ENCODE results near the gene FYB1.

Gene FYB1

DNA sequence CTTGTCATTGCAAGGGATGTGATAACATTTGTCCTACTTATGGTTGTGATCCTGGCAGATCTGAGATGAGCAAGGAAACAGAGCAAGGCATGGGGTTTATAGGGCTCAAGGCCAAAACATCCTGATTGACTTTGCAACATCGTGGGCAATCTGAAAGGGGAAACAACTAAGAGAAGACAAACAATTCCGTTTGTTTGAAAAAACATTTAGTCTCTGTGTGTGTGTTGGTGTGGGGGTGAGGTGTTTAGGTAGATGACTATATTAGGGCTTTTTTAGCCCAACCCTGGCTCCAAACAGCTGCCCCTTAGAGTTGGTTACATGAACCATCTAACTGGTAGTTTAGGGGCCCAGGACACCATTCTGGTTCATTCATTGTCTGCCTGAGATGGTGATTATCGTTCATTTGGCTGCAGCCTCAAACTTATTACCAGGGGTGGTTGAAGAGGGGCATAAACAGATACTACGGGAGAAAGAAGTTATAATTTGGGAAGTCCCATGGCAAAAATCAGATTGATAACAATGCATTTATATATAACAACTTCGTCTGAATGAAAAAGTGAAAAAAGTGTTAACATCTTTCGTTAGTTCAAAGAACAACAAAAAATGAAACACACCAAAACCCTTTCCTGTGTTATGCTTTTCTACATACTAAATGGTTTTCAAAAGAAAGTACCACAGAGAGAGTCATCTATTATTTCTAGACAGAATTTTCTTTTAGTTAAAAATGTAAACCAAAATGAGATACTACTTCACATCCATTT lies 5.7 kb downstream of the FYB1 start:
- TF ChIP-seq, protein P1, sequence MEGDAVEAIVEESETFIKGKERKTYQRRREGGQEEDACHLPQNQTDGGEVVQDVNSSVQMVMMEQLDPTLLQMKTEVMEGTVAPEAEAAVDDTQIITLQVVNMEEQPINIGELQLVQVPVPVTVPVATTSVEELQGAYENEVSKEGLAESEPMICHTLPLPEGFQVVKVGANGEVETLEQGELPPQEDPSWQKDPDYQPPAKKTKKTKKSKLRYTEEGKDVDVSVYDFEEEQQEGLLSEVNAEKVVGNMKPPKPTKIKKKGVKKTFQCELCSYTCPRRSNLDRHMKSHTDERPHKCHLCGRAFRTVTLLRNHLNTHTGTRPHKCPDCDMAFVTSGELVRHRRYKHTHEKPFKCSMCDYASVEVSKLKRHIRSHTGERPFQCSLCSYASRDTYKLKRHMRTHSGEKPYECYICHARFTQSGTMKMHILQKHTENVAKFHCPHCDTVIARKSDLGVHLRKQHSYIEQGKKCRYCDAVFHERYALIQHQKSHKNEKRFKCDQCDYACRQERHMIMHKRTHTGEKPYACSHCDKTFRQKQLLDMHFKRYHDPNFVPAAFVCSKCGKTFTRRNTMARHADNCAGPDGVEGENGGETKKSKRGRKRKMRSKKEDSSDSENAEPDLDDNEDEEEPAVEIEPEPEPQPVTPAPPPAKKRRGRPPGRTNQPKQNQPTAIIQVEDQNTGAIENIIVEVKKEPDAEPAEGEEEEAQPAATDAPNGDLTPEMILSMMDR (IDR thresholded peaks at IDR 0.05; ENCODE audit: control insufficient read depth, extremely low read depth, insufficient read depth), result no peak

DNA sequence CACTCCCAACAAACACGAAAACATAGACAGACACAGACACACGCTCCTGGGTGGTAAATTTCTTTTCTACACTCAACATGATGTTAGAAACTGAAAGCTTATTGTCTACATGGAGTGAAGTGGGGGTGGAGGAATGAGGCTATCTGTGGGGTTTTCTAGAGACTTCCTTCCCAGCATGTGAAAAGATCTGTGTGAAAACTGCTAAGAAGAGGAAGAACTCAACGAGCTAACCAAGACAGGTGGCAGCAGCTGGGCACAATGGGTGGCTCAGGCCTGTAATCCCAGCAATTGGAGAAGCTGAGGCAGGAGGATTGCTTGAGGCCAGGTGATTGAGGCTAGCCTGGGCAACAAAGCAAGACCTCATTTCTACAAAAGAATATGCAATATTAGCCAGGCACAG lies 7.6 kb downstream of the FYB1 start:
- DNase-seq (ENCODE audit: low read depth), result no peak
- H3K4me3 ChIP-seq (ENCODE audit: low read depth, low read length), result no peak overlapping the region
- TF ChIP-seq, protein P1 (IDR thresholded peaks at IDR 0.05; ENCODE audit: control insufficient read depth, extremely low read depth, insufficient read depth), result no peak

More for the DNA sequence above, 5.7 kb downstream of the FYB1 start:
- no peak overlapping the region for H3K4me3 ChIP-seq (ENCODE audit: low read depth, low read length)
- DNase-seq (ENCODE audit: low read depth), result no peak

DNA sequence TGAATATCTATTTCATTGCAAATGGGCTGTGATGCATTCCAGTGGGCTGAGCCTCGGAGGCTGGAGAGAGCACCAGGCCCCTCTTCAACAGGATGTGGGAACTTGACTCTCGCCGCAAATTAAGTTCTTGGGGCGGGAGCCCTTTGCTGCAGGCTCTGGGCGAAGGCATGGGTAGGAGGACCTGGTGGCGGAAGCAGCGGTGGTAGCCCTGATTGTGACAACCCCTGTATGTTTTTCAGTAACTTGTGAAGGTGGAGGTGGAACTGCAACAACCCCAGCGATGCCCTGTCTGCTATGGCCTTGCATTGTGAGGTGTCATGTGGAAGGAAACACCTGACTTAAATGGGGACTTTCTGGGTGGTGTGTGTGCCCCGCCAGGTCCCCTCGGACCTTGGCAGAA lies 9.4 kb downstream of the FYB1 start:
- DNase-seq (ENCODE audit: low read depth), result no peak
- H3K4me3 ChIP-seq (ENCODE audit: low read depth, low read length), result no peak overlapping the region
- TF ChIP-seq, protein P1 (IDR thresholded peaks at IDR 0.05; ENCODE audit: control insufficient read depth, extremely low read depth, insufficient read depth), result no peak

DNA sequence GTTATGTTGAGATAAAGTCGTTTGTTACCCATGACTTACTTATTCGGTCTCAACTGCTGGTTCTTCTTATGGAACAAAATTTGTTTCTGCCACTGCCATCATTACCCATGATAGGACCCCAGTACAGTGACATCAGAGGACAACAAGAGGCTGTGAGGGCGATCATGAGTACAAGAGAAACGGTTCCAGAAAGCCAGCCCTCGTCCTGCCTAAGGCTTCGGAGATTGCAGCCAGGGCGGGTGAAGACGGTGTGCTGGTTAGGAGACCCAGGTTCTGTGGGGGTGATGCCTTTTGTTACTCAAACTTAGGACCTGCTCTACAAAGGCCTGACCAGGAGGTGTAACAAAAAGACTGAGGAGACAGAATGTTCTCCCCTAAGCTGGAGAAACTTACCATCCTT lies 10.9 kb downstream of the FYB1 start:
- H3K4me3 ChIP-seq (ENCODE audit: low read depth, low read length), result no peak overlapping the region
- DNase-seq (ENCODE audit: low read depth), result no peak
- TF ChIP-seq, protein P1 (IDR thresholded peaks at IDR 0.05; ENCODE audit: control insufficient read depth, extremely low read depth, insufficient read depth), result no peak

DNA sequence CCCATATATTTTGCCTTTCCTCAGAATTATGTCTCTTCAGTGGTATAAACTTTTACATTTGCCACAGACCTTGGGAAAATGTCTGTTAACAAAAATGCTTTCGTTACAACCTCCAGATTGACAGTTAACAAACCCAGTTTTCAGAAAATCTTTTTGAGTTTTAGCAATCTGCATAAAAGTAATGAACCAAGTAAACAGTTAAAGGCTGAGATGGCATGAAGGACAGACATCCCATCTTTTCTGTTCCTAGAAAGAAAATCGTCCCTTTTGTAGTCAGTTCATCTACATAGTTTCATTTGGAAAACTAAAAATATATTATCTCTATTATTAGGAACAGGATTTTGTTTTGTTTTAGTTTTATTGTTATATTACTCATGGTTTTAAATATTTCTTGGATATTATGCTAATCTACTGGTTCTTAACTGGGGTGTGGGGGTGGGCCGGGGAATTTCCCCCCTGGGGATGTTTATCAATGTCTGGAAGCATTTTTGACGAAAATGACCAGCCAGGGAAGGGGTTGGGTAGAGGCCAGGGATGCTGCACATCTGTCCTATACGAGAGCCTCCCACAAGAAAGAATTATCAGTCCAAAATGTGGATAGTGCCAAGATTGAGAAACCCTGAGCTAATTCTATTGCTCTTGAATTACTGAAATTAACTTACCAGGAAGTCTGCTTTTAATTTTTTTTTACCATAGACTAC lies 11.9 kb downstream of the FYB1 start:
- no peak for DNase-seq (ENCODE audit: low read depth)

DNA sequence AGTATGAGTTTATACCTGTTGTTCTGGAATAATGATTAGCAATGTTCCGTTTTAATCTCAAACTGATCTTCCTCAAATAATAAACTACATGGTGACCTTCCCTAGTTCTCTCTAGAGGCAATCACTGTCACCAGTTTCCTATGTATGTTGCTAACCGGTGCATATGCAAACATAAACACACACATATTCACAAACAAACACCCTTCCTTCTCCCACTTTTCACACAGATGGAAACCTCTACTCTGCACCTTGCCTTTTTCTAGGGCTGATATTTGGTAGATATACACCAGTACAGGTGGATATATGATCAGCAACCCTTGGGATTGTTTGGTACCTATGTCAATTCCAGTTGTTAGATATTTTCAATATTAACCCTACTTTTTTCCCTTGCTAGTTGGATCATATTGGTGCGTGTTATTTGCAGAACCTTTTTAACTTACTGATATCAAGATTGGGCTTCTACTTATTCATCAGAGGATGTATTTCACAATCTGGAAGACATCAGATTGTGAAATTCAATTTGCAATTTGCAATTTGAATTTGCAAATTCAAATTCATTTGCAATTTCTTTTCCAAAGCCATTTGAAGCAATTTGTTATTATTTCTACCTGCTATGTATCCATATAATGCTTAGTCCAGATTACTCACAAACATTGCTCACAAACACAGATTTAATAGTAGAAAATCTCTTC lies 12.6 kb downstream of the FYB1 start:
- TF ChIP-seq, protein P1 (IDR thresholded peaks at IDR 0.05; ENCODE audit: control insufficient read depth, extremely low read depth, insufficient read depth), result no peak
- no peak overlapping the region for H3K4me3 ChIP-seq (ENCODE audit: low read depth, low read length)
- no peak for DNase-seq (ENCODE audit: low read depth)

More for the DNA sequence above, 11.9 kb downstream of the FYB1 start:
- H3K4me3 ChIP-seq (ENCODE audit: low read depth, low read length), result no peak overlapping the region
- TF ChIP-seq, protein P1 (IDR thresholded peaks at IDR 0.05; ENCODE audit: control insufficient read depth, extremely low read depth, insufficient read depth), result no peak
